ENCODE measurements around the gene HLA-DRB5. TPM values are rescaled to one million over a fixed set of nuclear protein-coding genes. Genes with fewer than 3 reads are reported as not detected.
"Not testable (repeated sequence)": the region's sequence is repeated elsewhere in the genome, so short reads cannot be mapped to it uniquely, and the experiment has no call there.

HLA-DRB5 gene
- total RNA-seq, 4 donors from 2014 or later: 0.80 to 19.0 TPM; not detected in 2

DNA sequence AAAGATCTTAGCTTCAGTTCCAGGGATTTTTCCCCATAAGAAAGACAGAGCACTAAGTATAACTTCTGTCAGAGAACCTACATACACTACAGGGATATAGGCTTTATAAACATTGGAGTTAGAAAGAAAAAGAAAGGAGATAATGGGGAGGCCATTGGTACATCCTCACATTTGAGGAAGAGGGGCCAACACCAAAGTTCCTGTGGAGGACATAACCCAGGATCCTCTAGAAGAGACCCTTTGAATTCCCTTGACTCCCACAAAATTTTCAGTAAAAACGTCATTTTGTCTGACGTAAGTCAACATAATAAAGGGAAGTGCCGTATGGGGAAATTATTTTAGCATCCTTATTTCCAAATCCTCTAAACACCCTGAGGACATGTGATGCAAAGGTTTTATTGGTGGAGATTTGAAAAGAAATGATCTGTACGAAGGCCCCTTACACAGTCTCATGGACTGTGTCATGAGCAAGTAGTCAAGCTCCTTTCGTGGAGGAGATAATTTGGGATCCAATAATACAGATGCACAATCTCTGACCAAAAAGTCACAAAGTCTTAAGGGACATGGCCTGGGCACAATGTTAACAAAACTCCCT, 57.2 kb downstream of the HLA-DRB5 start:
- DNase-seq: no peak
- Histone ChIP-seq H3K4me3 (no peak overlapping the region), H3K4me1 (no peaks in the 10 kb centered on the region), H3K27ac (peak overlapping the region in 2 of 4 donors; percentile 62), H3K9me3 (no peaks in the 10 kb centered on the region), H3K36me3 (no peaks in the 10 kb centered on the region), H3K27me3 (no peaks in the 10 kb centered on the region)
- TF ChIP-seq, protein P1, sequence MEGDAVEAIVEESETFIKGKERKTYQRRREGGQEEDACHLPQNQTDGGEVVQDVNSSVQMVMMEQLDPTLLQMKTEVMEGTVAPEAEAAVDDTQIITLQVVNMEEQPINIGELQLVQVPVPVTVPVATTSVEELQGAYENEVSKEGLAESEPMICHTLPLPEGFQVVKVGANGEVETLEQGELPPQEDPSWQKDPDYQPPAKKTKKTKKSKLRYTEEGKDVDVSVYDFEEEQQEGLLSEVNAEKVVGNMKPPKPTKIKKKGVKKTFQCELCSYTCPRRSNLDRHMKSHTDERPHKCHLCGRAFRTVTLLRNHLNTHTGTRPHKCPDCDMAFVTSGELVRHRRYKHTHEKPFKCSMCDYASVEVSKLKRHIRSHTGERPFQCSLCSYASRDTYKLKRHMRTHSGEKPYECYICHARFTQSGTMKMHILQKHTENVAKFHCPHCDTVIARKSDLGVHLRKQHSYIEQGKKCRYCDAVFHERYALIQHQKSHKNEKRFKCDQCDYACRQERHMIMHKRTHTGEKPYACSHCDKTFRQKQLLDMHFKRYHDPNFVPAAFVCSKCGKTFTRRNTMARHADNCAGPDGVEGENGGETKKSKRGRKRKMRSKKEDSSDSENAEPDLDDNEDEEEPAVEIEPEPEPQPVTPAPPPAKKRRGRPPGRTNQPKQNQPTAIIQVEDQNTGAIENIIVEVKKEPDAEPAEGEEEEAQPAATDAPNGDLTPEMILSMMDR (IDR thresholded peaks at IDR 0.05 in 4 of 5, conservative IDR thresholded peaks at IDR 0.05 in 1 of 5): no peak
- TF ChIP-seq POLR2A (IDR thresholded peaks at IDR 0.05): no peak
- no peak for ATAC-seq
- intact Hi-C loops (cut with DNase I; ENCODE audit: low total_unique reads): no loop called here
- in situ Hi-C loops (cut with MboI; ENCODE audit: low sequenced_read_pairs in 4 of 4): no loop called here

- H3K4me3 ChIP-seq; H3K27ac ChIP-seq; ATAC-seq; DNase-seq; H3K4me1 ChIP-seq; H3K27me3 ChIP-seq; in situ Hi-C loops (cut with MboI; ENCODE audit: low sequenced_read_pairs in 4 of 4); H3K36me3 ChIP-seq; intact Hi-C loops (cut with DNase I; ENCODE audit: low total_unique reads); H3K9me3 ChIP-seq: not testable (repeated sequence)
Observed at GRCh38 chr6:32467743-32468503, 62.2 kb downstream of the HLA-DRB5 start.

Other genes with a start within 250 kb of the HLA-DRB5 start
- gene TSBP1, start 158.4 kb downstream of the HLA-DRB5 start, total RNA-seq: not detected
- gene BTNL2, start 123.1 kb downstream of the HLA-DRB5 start, total RNA-seq: not detected
- 10 to 100 TPM; 43.7 to 98.5 (median 57.3) TPM for gene HLA-DRA, start 90.4 kb downstream of the HLA-DRB5 start, total RNA-seq
- 10 to 100 TPM in 3 of 4 donors, 1 to 10 TPM in 1; 7.5 to 25.2 (median 16.5) TPM for gene HLA-DRB1, start 59.6 kb upstream of the HLA-DRB5 start, total RNA-seq
- gene HLA-DQA1, start 107.1 kb upstream of the HLA-DRB5 start, total RNA-seq: 1 to 10 TPM in 2 of 4 donors, under 1 TPM in 1, not detected in 1; 0.66 to 3.5 (median 1.5) TPM
- gene HLA-DQB1, start 136.4 kb upstream of the HLA-DRB5 start, total RNA-seq: 1 to 10 TPM in 2 of 4 donors, under 1 TPM in 2; 0.22 to 2.2 (median 0.91) TPM
- under 1 TPM in 1 of 4 donors, not detected in 3; 0.49 TPM for gene HLA-DQA2, start 211.1 kb upstream of the HLA-DRB5 start, total RNA-seq
- under 1 TPM in 2 of 4 donors, not detected in 2; 0.66 to 0.78 TPM for gene HLA-DQB2, start 233.2 kb upstream of the HLA-DRB5 start, total RNA-seq

All from gastrocnemius medialis (tissue), 4 donors.